Stimulated activated CD8-positive, alpha-beta memory T cell treated with anti-CD3 and anti-CD28 coated beads, Interleukin-4, amount 100 ng/mL, for 48 hours (primary cell): ENCODE results near the gene STIM1.
"Not testable (repeated sequence)": the region's sequence is repeated elsewhere in the genome, so short reads cannot be mapped to it uniquely, and the experiment has no call there.

Experiments used
- DNase-seq: peaks from one replicate; pipeline ENCODE4 v3.0.0-alpha.2; 2020

Gene STIM1

GRCh38 chr11:4039011-4039410 is 183.5 kb downstream of the STIM1 start:
- DNase-seq = no peak

GRCh38 chr11:4040461-4040860 is 185.0 kb downstream of the STIM1 start:
- DNase-seq = no peak

GRCh38 chr11:4041731-4042391 is 186.4 kb downstream of the STIM1 start:
- DNase-seq = no peak

GRCh38 chr11:4044976-4045646 is 189.6 kb downstream of the STIM1 start:
- no peak for DNase-seq

GRCh38 chr11:4048340-4048739 is 192.9 kb downstream of the STIM1 start:
- DNase-seq = no peak

GRCh38 chr11:4049006-4049405 is 193.5 kb downstream of the STIM1 start:
- DNase-seq = no peak

GRCh38 chr11:4050138-4050537 is 194.7 kb downstream of the STIM1 start:
- no peak for DNase-seq

GRCh38 chr11:4053200-4053599 is 197.7 kb downstream of the STIM1 start:
- not testable (repeated sequence) for DNase-seq

- no peak for DNase-seq
Observed at GRCh38 chr11:4054643-4055042, 199.2 kb downstream of the STIM1 start.

- DNase-seq = no peak
Observed at GRCh38 chr11:4059424-4059823, 204.0 kb downstream of the STIM1 start.

- no peak for DNase-seq
Observed at GRCh38 chr11:4060182-4060923, 204.9 kb downstream of the STIM1 start.

- no peak for DNase-seq
Observed at GRCh38 chr11:4061700-4062099, 206.2 kb downstream of the STIM1 start.

- DNase-seq = no peak
Observed at GRCh38 chr11:4063348-4063747, 207.9 kb downstream of the STIM1 start.

- no peak for DNase-seq
Observed at GRCh38 chr11:4064278-4064955, 209.0 kb downstream of the STIM1 start.

- DNase-seq = no peak
Observed at GRCh38 chr11:4065086-4065485, 209.6 kb downstream of the STIM1 start.

GRCh38 chr11:4065601-4066377 is 210.3 kb downstream of the STIM1 start:
- DNase-seq = no peak

GRCh38 chr11:4066910-4067309 is 211.4 kb downstream of the STIM1 start:
- no peak for DNase-seq

- no peak for DNase-seq
Observed at GRCh38 chr11:4068962-4069361, 213.5 kb downstream of the STIM1 start.

- no peak for DNase-seq
Observed at GRCh38 chr11:4071325-4071724, 215.9 kb downstream of the STIM1 start.

GRCh38 chr11:4071914-4072313 is 216.4 kb downstream of the STIM1 start:
- no peak for DNase-seq

GRCh38 chr11:4072668-4073285 is 217.3 kb downstream of the STIM1 start:
- no peak for DNase-seq

- DNase-seq = no peak
Observed at GRCh38 chr11:4074266-4074665, 218.8 kb downstream of the STIM1 start.
